Measurements from ENCODE around the gene HK2.
A peak's percentile ranks its signal among the peaks of the same experiment; 100 is the strongest.

HK2 gene

DNA sequence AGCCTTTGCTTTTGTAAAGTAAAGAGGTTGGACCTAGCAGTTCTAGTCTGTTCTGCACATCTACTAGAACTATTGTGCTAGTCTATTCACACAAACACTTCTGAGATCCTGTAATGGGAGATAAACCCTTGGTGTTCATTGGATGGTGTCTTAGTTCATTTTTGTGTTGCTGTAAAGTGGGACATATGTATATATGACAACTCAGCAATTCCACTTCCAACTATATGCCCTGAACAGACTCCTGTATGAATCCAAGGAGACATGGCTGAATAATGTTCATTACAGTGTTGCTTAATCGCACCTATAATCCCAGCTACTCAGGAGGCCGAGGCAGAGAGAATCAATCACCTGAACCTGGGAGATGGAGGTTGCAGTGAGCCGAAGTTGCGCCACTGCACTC, 23.3 kb downstream of the HK2 start:
- DNase-seq (ENCODE audit: low read depth): no peak

DNA sequence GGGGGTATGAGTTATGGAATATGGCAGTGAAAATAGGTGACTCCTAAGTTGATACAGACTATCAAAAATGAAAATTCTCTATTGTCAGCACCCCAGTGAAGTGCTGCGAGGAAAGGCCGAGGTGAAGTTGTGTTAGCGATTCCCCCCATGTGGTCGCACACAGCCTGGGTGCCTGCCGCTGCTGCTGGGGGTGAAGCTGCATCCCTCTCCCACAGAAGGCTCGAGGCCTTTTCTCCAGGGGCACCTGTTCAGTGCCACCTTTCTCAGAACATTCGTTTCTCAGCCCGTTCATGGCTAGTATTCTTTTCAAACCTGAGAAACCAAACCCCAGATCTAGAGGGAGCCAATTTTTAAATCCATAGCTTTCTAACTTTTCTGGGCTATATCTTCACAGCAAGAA, 23.8 kb downstream of the HK2 start:
- no peak for DNase-seq (ENCODE audit: low read depth)

DNA sequence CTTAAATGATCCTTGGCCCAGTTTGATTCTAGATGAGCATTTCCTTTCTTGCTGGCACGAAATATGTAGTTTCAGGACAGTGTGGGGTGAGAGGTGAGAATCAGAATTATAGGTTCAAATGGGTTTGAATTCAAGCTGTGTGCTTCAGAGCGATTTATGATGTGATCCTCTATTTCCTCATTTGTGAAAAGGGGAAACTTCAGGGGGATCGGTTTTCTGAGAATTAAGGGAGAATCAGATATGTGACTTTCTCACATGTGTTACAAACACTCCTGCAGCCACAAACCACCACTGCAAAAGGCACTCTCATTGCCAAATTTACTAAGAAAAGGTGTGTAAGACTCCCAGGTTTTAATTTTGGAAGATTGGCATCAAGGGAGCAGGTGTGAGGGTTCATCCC, 24.4 kb downstream of the HK2 start:
- DNase-seq (ENCODE audit: low read depth): no peak

GRCh38 chr2:74860079-74860478, 26.2 kb downstream of the HK2 start:
- no peak for DNase-seq (ENCODE audit: low read depth)

DNA sequence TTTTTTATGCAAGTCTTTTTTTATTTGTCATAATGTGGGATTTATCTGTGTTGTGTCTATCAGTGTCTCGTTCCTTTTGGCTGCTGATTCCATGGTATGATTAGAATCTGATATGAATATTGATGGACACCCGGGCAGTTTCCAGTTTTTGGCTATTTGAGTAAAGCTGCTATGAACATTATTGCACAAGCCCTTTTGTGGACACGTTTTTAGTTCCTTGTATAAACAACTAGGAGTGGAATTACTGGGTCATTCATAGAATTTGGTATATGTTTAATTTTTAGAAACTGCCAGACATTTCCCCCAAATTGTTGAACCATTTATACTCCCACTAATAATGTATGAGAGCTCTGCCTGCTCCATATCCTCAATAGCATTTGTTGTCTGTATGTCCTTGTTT, 26.6 kb downstream of the HK2 start:
- DNase-seq (ENCODE audit: low read depth): no peak

DNA sequence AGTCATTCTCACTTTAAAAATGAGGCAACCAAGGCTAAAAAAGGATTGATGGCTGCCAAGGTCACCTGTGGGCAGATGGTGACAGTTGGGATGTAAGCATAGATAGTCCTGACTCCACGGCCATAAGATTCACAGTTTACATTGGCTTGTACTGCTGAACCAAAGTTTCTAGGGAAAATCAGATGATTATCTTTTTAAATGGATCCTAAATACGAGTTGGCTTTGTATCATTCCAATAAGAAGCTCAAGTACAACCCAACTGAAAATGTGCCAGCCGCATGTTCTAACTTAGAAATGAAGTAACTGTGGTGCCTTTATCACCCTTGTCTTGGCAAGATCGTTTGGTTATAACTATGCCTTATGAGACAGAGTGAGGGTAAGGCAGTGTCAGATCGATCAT, 27.6 kb downstream of the HK2 start:
- no peak for DNase-seq (ENCODE audit: low read depth)

DNA sequence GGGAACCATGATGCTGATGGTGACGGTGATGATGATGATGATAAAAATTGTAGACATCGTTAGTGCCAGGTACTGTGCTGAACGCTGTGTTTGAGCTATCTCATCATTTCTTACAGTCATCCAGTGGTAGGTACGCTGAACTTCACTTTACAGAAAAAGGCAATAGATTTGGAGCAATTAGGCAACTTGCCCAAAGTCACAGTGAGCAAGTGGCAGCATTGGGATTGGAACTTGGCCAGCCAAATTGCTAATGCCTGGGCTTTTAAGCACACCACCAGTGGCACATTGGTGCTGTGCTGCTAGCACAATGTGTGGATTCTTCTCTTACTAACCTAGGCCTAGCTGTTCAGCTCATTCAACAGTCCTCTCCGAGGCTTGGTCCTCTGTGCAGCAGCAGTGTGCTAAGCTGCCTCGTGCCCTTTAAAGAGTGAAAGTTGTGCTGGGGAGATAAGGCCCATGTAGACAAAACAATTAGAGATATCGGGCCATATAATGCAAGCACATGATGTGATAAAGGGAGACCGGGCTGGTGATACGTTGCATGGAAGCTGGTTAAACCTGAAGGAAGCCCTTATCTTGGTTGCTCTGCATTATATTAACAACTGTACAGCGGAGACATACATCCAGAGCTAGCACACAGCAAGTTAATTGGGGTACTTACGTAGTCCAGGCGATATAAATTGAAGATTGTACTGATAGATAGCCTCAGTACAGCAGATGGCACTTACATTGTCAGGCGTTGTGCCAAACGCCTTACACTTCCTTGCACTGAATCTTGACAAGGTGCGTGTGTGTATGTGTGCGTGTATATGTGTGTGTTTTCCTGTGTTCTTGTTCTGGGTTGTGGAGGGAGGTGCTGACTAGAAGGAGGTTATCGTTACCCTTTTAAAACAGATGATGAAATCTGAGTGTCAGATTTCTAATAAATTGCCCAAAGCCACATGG, 28.4 kb downstream of the HK2 start:
- DNase-seq (ENCODE audit: low read depth): no peak

DNA sequence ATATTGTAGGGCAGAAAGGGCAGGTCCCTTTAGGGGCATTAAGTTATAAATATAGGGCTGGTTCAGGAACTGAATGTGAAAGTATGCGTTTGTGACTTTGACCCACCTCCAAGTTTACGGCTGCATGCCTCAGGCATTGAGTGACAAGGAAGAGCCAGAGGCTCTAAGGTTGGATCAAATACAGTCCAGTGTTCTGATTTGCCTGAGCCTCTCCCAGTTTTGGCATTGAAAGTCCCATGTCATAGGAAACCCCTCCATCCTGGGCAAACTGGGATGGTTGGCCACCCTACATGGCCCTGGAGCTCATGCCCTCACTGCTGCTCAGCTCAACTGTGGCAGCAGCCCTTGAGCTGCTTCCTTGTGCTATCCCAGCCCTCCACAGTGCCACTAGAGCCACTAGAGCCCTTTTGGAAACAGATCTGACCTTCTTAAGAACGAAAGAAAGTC, 29.9 kb downstream of the HK2 start:
- DNase-seq (ENCODE audit: low read depth): no peak

GRCh38 chr2:74864728-74865722, 31.1 kb downstream of the HK2 start:
- no peak for DNase-seq (ENCODE audit: low read depth)

DNA sequence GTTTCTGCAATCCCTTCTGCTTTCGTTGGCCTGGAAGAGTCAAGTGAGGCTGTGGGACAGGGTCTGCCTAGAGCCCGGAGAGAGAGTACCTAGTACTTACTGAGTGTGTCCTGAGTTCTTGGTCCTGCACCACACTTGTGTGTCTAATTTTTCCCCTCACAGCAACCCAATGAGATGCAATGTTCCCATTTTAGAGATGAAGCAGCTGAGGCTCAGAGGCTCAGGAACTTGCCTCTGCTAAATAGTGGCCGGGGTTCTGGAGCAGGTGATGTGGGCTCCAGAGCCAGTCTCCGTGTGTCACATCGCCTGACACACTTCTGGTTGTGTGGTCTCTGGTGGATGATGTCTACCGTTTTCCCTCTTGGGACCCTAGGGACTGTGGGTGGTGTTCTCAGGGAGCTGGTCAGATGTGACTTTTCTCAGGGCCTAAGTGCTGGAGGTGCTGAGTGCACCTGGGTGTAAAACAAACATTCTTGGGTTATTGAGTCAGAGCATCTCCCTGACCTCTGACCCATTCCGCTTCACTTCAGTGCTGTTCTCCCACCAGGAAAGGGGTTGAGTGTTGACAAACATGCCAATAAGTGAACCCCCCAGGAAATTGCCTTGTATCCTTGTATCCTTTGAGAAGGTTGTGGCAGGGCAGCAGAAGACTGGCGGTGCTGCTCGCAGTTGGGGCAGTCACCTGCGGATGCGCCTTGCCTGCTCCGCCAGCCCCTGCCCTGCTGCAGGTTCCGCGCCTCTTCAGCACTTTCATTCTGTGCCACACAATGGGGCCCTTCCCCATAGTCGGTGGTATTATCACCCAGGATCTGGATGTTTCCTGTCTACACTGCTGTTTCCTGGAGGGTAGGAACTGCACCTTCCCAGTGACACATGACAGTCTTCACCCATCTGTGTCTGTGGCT, 32.1 kb downstream of the HK2 start:
- DNase-seq (ENCODE audit: low read depth): no peak

- DNase-seq (ENCODE audit: low read depth): no peak
Observed at GRCh38 chr2:74867841-74868658, 34.1 kb downstream of the HK2 start.

- DNase-seq (ENCODE audit: low read depth): no peak
Observed at GRCh38 chr2:74869517-74869916, 35.6 kb downstream of the HK2 start.

GRCh38 chr2:74870951-74871350, 37.0 kb downstream of the HK2 start:
- no peak for DNase-seq (ENCODE audit: low read depth)

DNA sequence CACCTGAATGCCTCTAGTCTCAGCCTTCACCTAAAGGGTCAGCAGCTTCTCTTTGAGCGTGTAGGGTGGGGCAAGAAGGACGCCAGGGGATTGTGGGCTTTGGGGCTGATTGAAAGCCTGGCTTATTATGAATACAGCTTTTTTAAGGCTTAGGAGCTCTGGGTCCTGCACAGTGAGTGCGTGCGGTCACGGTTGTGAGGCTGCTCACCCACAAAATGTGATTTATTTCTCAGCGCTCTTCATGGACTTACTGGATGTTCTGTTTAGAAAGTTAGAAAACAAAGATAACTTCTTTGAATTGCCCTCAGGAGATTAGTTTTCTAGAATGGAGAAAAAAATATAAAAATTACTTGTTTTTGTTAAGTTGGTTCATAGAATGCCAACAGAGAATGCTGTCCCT, 37.5 kb downstream of the HK2 start:
- DNase-seq (ENCODE audit: low read depth): no peak

DNA sequence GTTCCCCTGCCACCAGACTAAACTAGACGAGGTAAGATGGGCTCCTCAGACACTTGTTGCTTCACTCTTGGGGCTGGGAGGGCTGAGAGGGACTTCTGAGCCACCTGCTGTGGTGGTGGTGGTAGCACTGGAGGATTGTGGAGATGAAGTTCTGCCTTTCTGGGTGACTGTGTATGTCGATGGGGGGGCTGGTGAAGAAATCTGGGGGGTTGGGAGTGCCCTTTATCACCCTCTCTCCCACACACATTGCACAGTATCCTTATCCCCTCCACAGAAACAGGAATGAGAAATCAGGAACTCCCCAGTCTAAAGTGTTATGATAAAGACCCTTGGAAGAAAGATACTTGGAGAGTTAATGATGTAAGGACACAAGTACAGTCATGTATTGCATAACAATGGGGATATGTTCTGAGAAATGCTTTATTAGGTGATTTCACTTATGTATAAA, 38.5 kb downstream of the HK2 start:
- DNase-seq (ENCODE audit: low read depth): no peak

DNA sequence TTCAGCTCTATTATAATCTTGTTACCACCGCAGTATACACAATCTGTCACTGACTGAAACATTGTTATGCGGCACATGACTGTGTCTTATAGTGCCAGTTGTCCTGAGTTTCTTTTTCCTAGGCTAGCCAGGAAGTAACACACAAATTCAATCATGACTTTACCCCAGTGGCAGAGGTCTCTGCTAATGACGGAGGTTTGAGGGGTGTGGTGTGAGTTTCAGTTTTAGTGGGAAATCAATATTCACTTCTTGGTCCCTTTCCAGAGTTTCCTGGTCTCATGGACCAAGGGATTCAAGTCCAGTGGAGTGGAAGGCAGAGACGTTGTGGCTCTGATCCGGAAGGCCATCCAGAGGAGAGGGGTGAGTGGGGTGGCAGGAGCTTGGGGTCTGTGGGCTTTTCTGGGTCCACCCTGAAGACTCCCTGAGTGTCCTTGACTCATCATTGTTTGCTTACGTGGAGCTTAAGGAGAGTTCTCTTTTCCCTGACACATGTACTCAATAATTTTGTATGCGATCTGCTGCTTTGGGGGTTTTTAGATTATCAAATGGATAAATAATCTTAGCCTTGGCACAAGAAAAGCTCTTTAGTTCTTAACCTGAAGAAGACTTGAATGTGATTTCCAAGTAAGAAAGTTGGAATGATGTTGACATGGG, 39.2 kb downstream of the HK2 start:
- no peak for DNase-seq (ENCODE audit: low read depth)

DNA sequence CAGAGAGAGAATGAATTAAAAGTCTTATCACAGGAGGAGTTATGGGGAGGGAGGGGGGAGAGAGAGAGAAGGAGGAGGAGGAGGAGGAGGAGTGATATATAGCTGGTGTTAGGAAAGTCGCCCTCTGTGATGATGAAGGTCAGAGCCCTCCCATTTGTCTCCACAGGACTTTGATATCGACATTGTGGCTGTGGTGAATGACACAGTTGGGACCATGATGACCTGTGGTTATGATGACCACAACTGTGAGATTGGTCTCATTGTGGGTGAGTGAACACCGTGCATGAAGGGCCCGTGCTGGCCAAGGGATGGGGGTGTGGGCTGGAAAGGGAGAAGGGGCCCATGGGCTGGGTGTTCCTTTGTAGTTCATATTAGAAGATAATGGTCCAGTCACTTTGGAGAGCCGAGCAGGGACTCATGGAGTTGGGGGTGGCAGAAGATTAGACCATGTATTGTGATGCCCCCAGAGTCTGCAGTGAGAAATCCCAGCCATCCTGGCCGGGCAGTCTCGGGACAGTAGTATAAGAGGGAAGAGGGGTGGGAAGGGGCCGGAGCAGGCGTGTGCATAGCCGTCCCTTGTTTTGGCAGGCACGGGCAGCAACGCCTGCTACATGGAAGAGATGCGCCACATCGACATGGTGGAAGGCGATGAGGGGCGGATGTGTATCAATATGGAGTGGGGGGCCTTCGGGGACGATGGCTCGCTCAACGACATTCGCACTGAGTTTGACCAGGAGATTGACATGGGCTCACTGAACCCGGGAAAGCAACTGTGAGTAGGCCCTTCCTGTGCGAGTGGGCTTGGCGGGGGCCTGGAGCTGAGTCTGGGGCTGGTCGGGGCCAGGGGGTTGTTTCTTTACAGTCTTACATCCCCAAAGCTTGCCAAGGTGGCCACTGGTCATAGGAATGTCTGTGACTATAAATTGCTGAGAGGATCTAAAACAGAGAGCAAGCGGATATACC, 40.0 kb downstream of the HK2 start:
- no peak for DNase-seq (ENCODE audit: low read depth)

GRCh38 chr2:74876081-74876886, 42.4 kb downstream of the HK2 start:
- DNase-seq (ENCODE audit: low read depth): peak; percentile 8
